ENCODE results near the gene PMS2.
"Not testable (repeated sequence)": the region's sequence is repeated elsewhere in the genome, so short reads cannot be mapped to it uniquely, and the experiment has no call there.

PMS2 gene

DNA sequence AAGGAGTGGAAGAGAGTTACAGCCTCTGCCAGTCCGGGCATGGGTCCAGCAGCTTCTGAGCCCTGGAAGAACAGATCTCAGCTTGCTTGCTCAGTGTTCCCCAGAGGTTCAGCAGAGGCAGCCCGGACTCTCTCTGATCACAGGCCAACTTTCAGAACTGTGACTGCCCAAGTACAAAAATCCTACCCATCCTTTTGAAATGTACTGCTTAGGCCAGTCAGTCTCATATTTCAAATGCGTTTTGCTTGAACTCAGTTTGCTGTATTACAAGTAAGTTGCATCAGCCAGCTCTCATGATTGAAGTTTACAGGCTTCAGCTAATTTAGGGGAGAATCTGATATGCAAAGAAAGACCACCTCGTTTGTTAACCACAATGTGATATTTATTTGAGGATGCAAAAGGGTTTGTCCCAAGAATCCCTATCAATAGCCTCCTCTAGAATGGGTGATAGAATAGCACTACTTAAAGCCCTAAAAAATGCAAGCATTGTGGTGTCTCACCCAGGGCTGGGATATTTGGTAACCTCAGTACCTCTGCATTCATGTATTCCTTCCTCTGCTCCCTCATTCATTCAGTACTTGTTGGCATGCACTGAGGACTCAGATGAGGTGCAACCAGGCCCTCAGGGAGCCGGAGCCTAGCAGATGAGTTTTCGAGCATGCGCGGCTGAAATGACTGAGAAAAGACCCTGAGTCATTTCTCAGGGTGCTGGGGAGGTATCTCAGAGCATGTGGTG is 7.2 kb upstream of the PMS2 start:
- peak overlapping the region; percentile 29 for H3K4me3 ChIP-seq (ENCODE audit: low read length)
- TF ChIP-seq, protein P1, sequence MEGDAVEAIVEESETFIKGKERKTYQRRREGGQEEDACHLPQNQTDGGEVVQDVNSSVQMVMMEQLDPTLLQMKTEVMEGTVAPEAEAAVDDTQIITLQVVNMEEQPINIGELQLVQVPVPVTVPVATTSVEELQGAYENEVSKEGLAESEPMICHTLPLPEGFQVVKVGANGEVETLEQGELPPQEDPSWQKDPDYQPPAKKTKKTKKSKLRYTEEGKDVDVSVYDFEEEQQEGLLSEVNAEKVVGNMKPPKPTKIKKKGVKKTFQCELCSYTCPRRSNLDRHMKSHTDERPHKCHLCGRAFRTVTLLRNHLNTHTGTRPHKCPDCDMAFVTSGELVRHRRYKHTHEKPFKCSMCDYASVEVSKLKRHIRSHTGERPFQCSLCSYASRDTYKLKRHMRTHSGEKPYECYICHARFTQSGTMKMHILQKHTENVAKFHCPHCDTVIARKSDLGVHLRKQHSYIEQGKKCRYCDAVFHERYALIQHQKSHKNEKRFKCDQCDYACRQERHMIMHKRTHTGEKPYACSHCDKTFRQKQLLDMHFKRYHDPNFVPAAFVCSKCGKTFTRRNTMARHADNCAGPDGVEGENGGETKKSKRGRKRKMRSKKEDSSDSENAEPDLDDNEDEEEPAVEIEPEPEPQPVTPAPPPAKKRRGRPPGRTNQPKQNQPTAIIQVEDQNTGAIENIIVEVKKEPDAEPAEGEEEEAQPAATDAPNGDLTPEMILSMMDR (conservative IDR thresholded peaks at IDR 0.05; ENCODE audit: low read length): no peak
- peak; percentile 99 for DNase-seq (ENCODE audit: low read depth)

DNA sequence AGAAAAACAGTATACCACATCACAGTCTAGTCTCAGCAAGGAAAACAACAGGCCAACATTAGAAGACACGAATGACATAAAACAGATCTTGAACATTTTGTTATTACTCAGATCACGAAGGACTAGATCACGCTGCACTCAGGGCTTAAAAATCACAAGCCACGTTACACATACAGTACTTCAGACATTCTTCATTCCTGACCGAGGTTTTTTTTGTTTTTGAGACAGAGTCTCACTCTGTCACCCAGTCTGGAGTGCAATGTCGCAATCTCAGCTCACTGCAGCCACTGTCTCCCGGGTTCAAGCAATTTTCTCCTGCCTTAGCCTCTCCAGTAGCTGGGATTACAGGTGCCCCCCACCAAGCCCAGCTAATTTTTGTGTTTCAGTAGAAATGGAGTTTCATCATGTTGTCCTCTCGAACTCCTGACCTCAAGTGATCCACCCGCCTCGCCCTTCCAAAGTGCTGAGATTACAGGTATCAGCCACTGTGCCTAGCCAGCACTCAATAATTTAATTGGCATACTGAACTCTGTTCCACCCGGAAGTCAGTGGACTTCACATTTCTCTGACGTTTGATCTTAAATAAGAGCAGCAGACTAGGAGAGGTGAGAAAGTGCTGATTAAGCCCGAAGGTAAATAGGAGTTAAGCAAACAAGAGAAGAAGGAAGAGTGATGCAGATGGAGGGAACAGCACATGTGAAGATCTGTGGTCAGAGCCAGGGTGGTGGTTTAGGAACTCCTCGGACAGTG is 3.7 kb upstream of the PMS2 start:
- TF ChIP-seq, protein P1 (conservative IDR thresholded peaks at IDR 0.05; ENCODE audit: low read length): no peak
- peak; percentile 32 for DNase-seq (ENCODE audit: low read depth)
- H3K4me3 ChIP-seq (ENCODE audit: low read length): no peak overlapping the region

DNA sequence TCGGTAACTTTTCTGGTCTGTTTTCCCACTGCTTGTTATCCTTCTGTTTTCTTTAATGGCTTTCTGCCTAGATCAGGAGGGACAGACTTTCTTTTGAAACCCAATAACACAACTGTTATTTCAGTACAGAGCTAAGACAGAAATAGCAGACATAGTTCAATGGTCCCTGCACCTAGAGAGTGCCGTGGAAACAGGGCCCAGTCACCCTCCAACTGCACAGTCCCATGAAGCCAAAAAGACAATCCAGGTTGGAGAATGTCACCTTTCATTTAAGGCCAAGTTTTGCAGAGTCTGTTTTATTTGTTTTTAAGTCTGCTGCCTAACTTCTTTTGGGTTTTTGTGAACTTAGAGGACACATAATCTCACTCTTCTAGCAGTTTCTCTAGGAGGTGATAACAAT is 2.7 kb upstream of the PMS2 start:
- no peak overlapping the region for H3K4me3 ChIP-seq (ENCODE audit: low read length)
- TF ChIP-seq, protein P1 (conservative IDR thresholded peaks at IDR 0.05; ENCODE audit: low read length): no peak
- no peak for DNase-seq (ENCODE audit: low read depth)

DNA sequence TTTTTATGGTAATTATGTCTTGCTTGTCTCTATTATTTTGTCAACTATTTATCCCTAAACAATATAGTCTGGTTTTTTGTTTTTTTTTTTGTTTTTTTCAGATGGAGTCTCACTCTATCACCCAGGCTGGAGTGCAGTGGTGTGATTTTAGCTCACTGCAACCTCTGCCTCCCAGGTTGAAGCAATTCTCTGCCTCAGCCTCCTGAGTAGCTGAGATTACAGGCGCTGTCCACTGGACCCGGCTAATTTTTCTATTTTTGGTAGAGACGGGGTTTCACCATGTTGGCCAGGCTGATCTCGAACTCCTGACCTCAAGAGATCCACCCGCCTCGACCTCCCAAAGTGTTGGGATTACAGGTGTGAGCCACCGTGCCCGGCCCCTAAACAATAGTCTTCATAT is 1.5 kb upstream of the PMS2 start:
- DNase-seq (ENCODE audit: low read depth): not testable (repeated sequence)
- peak overlapping the region; percentile 87 for H3K4me3 ChIP-seq (ENCODE audit: low read length)

DNA sequence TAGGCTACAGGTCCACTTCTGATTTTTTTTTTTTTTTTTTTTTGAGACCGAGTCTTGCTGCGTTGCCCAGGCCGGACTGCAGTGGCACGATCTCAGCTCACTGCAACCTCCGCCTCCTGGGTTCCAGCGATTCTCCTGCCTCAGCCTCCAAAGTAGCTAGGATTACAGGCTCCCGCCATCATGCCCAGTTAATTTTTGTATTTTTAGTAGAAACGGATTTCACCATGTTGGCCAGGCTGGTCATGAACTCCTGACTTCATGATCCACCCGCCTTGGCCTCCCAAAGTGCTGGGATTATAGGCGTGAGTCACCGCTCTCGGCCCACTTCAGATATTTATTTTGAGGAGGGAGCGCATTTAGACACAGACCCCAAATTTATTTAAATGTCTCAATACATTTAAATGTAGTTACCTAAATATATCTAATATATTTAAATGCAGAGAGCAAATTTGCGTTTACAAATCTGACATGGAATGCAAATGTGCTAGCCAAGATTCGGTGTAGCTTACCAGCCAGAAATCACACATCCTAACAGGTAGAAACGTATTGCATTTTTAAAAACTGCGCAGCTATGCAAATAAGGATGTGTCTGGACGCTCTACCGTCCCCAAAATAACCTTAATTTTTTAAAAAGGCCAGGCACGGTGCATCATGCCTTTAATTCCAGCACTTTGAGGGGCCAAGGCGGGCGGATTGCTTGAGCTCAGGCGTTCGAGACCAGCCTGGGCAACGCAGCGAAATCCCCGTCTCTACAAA is 836 bp downstream of the PMS2 start:
- not testable (repeated sequence) for DNase-seq (ENCODE audit: low read depth)
- peak overlapping the region; percentile 85 for H3K4me3 ChIP-seq (ENCODE audit: low read length)

DNA sequence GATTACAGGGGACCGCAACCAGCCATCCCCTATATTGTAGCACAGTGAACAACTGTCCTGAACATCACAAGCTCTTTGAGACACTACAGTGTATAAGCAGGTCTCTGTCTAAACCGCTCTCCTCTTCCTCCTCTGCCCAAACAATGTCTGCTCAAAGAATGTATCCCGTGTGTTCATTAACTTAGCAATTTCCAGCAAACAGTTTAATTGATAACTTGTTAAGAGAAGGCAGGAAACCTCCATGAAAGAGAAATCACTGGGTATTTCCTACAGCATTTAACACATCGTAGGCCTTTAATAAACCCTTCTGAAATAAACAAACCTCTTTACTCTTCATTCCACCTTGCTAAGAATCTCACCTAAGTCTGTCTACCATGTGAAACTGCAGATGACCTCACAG is 1.5 kb downstream of the PMS2 start:
- no peak overlapping the region for H3K4me3 ChIP-seq (ENCODE audit: low read length)
- TF ChIP-seq, protein P1 (conservative IDR thresholded peaks at IDR 0.05; ENCODE audit: low read length): no peak
- no peak for DNase-seq (ENCODE audit: low read depth)

DNA sequence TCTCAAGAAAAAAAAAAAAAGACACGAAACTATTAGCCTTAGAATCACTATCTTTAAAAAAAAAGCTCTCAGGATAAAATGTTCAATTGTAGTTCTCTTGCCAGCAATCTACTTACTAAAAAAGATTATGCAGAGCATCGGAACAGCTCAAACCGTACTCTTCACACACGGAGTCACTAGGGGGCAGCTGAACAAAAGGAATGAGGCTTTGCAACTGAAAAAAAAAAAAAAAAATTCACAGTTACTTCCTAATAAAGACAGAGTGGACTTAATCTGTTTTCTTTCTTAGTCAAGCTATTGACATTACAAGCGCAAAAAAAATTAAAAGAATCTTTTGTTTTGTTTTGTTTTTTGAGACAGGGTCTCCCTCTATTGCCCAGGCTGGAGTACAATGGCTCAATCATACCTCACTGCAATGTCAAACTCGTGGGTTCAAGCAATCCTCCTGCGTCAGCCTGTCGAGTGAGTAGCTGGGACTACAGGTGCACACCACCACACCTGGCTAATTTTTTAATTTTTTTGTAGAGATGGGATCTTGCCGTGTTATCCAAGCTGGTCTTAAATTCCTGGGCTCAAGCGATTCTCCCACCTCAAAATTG is 11.5 kb downstream of the PMS2 start:
- no peak overlapping the region for H3K4me3 ChIP-seq (ENCODE audit: low read length)
- TF ChIP-seq, protein P1 (conservative IDR thresholded peaks at IDR 0.05; ENCODE audit: low read length): peak; percentile 77
- peak; percentile 70 for DNase-seq (ENCODE audit: low read depth)

DNA sequence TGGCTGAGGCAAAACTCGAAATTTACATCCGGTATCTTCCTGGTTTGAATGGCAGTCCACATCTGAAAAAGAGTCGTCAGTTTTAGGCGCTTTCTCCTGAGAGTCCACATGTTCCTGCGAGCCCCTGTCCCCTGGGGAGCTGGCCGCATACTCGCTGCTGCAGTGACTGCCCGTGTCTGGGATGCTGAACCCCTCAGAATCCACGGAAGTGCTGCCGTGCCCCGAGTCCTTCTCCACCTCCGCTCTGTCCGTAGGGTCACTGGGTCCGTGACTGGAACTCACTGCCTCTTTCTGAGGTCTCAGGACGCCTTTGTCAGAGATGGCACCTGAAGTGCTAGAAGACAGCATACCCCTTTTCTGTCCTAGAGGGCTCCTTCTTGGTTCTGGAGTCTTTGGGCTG is 21.8 kb downstream of the PMS2 start:
- DNase-seq (ENCODE audit: low read depth); H3K4me3 ChIP-seq (ENCODE audit: low read length): not testable (repeated sequence)

DNA sequence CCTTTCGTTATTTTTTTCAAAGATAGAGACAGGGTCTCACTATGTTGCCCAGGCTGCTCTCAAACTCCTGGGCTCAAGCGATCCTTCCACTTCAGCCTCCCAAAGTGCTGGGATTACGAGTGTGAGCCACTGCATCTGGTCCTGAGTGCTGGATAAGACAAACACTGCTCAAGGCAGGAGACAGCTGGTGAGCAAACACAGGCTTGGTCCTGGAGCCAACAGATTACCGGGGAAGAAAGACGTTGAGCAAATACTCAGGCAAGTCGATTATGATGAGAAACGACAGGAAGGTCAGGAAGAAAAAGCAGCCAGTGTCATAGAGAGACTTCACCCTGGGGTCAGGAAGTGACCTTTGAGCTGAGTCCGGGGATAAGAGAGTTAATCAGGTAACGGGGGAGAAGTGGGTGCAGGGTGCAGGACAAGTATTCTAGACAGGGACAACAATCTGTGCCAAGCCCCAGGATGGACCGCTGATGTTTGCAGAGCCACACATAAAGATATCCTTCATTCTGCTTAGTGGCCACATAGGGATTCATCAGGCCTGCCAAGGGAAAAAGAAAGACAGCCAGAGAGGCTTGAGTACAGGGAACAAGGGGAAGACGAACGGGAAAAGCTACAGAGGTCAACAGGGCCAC is 29.1 kb downstream of the PMS2 start:
- H3K4me3 ChIP-seq (ENCODE audit: low read length); DNase-seq (ENCODE audit: low read depth): not testable (repeated sequence)

DNA sequence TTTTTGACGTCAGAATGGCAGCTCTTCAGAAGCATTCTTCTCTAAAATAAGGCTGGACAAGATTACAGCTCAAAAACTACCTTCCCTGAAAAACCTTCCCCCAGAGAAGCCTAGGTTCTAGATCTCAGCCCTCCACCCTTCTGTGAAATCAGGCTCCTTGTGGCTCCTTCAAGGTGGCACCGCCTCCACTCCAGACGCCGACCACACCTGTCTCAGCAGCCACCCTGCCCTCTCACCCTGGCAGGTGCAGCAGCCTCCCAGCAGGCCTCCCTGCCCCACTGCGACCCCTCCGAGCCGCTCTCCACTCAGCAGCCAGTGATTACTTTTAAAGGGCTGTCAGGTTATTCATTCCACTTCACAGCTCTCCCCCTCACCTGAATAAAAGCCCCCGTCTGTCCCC is 35.3 kb downstream of the PMS2 start:
- H3K4me3 ChIP-seq (ENCODE audit: low read length); DNase-seq (ENCODE audit: low read depth): not testable (repeated sequence)

DNA sequence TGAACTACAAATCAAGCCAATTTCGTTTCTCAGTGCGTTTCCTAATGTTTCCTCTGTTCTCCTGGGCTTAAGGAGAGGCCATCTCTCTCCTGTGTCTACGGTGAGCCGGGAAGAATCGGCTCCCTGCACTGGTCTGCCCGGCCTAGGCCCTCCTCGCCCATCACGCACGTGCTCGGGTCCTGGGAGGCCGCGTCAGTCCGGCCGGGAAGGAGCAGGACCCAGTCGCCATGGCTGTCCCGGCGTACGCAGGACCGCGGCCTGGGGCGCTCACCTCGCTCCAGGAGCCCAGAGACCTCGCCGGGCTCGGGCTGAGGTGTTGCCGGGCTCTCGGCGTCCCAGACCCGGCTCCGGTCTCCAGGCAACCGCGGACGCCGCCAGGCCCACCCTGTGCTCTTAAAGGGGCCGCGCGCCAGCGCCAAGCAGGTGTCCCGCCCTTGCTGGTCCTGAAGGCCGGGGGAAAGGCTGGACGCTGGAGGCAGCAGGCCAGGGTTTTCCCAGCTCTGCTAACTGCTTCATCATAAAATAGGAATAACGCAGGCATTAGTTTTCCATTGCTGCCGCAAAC is 38.4 kb downstream of the PMS2 start, which contains the start of gene RSPH10B:
TSS of gene RSPH10B (minus strand) at position 343 of the 565 bp plus-strand sequence. CDS start 3,573 bp downstream, outside the sequence.
- not testable (repeated sequence) for DNase-seq (ENCODE audit: low read depth); H3K4me3 ChIP-seq (ENCODE audit: low read length)
